Endothelial cell of umbilical vein (primary cell): ENCODE data around the gene PDHA2.
"Not testable (repeated sequence)": the region's sequence is repeated elsewhere in the genome, so short reads cannot be mapped to it uniquely, and the experiment has no call there.

Source experiments
- EZH2 ChIP-seq: IDR thresholded peaks from 2 replicates; pipeline ENCODE4 v1.6.1; 2012; ENCODE audit warnings: borderline replicate concordance, low read depth, mild to moderate bottlenecking, moderate library complexity, low read length, inconsistent platforms; ENCODE audit not compliant: severe bottlenecking
- FOS ChIP-seq: IDR thresholded peaks from 2 replicates; pipeline ENCODE4 v1.6.1; 2011; ENCODE audit warnings: mild to moderate bottlenecking, low read length, moderate library complexity, borderline replicate concordance; ENCODE audit not compliant: insufficient read depth
- GATA2 ChIP-seq: IDR thresholded peaks from 2 replicates; pipeline ENCODE4 v1.7.0; 2011; ENCODE audit warnings: low read depth, mild to moderate bottlenecking, moderate library complexity, mixed read lengths, low read length; ENCODE audit not compliant: insufficient read length, insufficient read depth
- JUN ChIP-seq: IDR thresholded peaks from 2 replicates; pipeline ENCODE4 v1.6.1; 2011; ENCODE audit warnings: borderline replicate concordance, low read depth; ENCODE audit not compliant: insufficient read length, insufficient read depth
- MAX ChIP-seq: IDR thresholded peaks from 2 replicates; pipeline ENCODE4 v1.6.1; 2011; ENCODE audit not compliant: insufficient read depth, insufficient read length
- POLR2A ChIP-seq: IDR thresholded peaks from 2 replicates; pipeline ENCODE4 v1.6.1; 2012; ENCODE audit warnings: low read depth, mild to moderate bottlenecking, control low read depth, low read length
- POLR2AphosphoS5 ChIP-seq: IDR thresholded peaks from 2 replicates; pipeline ENCODE4 v1.6.1; 2012; ENCODE audit warnings: low read depth, mild to moderate bottlenecking, control low read depth, low read length, moderate library complexity; ENCODE audit not compliant: insufficient read depth
- TF ChIP-seq, protein P1 (sequence below), 2 donors: IDR thresholded peaks; 1 replicate in 1 of 2; 2 replicates in 1 of 2; pipeline ENCODE4 v1.5.1; 2011; ENCODE audit warnings: low read length in 2 of 2, mild to moderate bottlenecking in 2 of 2, moderate library complexity in 2 of 2, control low read depth in 1 of 2, inconsistent platforms in 1 of 2, low read depth in 1 of 2; ENCODE audit not compliant: insufficient read depth in 1 of 2; ENCODE audit errors: extremely low read depth in 1 of 2

- TF ChIP-seq, protein P1, sequence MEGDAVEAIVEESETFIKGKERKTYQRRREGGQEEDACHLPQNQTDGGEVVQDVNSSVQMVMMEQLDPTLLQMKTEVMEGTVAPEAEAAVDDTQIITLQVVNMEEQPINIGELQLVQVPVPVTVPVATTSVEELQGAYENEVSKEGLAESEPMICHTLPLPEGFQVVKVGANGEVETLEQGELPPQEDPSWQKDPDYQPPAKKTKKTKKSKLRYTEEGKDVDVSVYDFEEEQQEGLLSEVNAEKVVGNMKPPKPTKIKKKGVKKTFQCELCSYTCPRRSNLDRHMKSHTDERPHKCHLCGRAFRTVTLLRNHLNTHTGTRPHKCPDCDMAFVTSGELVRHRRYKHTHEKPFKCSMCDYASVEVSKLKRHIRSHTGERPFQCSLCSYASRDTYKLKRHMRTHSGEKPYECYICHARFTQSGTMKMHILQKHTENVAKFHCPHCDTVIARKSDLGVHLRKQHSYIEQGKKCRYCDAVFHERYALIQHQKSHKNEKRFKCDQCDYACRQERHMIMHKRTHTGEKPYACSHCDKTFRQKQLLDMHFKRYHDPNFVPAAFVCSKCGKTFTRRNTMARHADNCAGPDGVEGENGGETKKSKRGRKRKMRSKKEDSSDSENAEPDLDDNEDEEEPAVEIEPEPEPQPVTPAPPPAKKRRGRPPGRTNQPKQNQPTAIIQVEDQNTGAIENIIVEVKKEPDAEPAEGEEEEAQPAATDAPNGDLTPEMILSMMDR (IDR thresholded peaks at IDR 0.05; ENCODE audit: extremely low read depth in 1 of 2, insufficient read depth in 1 of 2, low read depth in 1 of 2, low read length in 2 of 2) = not testable (repeated sequence)
- TF ChIP-seq POLR2AphosphoS5, POLR2A, EZH2, FOS, JUN, GATA2, MAX: not testable (repeated sequence)
Observed at GRCh38 chr4:95869414-95869813, 29.5 kb downstream of the PDHA2 start.
